OCI-LY1 (cell line): ENCODE data around the gene NEIL1.

ENCODE experiments used
- H2AFZ ChIP-seq: fragments of 200-600 bp; sonication (generic), shearing (Covaris generic); 2 replicates; pipeline ENCODE4 v1.6.0; 2014; ENCODE audit warnings: antibody characterized with exemption, mild to moderate bottlenecking, low read length
- H3F3A ChIP-seq: fragments of 200-600 bp; sonication (generic), shearing (Covaris generic); 2 replicates; pipeline ENCODE4 v1.6.0; 2014; ENCODE audit warnings: mild to moderate bottlenecking, antibody characterized with exemption, low read length, moderate library complexity; ENCODE audit not compliant: insufficient read depth
- H3K27ac ChIP-seq: fragments of 200-600 bp; sonication (generic); 2 replicates; pipeline ENCODE4 v1.5.1; 2014; ENCODE audit warnings: low read length, mixed run types, mild to moderate bottlenecking, low read depth; ENCODE audit not compliant: poor library complexity, severe bottlenecking
- H3K27me3 ChIP-seq: fragments of 200-600 bp; sonication (generic); 2 replicates; pipeline ENCODE4 v1.6.0; 2014; ENCODE audit warnings: antibody characterized with exemption, mild to moderate bottlenecking, low read length, moderate library complexity; ENCODE audit not compliant: insufficient read depth
- H3K36me3 ChIP-seq: fragments of 200-600 bp; sonication (generic); 2 replicates; pipeline ENCODE4 v1.6.1; 2014; ENCODE audit warnings: mild to moderate bottlenecking, antibody characterized with exemption, low read length, moderate library complexity, mixed read lengths; ENCODE audit not compliant: insufficient read depth
- H3K4me1 ChIP-seq: fragments of 200-600 bp; sonication (generic); 2 replicates; pipeline ENCODE4 v1.5.1; 2014; ENCODE audit warnings: mild to moderate bottlenecking, low read length, moderate library complexity; ENCODE audit not compliant: insufficient read depth, severe bottlenecking
- H3K4me2 ChIP-seq: fragments of 200-600 bp; sonication (generic), shearing (Covaris generic); 2 replicates; pipeline ENCODE4 v1.6.1; 2014; ENCODE audit warnings: low read length
- H3K4me3 ChIP-seq: fragments of 200-600 bp; sonication (generic); 2 replicates; pipeline ENCODE4 v1.5.1; 2014; ENCODE audit warnings: low read length, low read depth, mild to moderate bottlenecking, mixed read lengths; ENCODE audit not compliant: poor library complexity, severe bottlenecking
- H3K79me2 ChIP-seq: fragments of 200-600 bp; shearing (Covaris generic); 2 replicates; pipeline ENCODE4 v1.6.1; 2016; ENCODE audit warnings: mixed run types, low read length, mixed read lengths; ENCODE audit not compliant: insufficient read depth
- H3K9ac ChIP-seq: fragments of 200-600 bp; sonication (generic), shearing (Covaris generic); 2 replicates; pipeline ENCODE4 v1.6.1; 2014; ENCODE audit warnings: mild to moderate bottlenecking, low read length, mixed read lengths
- H3K9me2 ChIP-seq: fragments of 200-600 bp; sonication (generic), shearing (Covaris generic); 2 replicates; pipeline ENCODE4 v1.6.1; 2014; ENCODE audit warnings: low read depth, mild to moderate bottlenecking, low read length, mixed read lengths
- H3K9me3 ChIP-seq: fragments of 200-600 bp; shearing (Covaris generic); 2 replicates; pipeline ENCODE4 v1.6.1; 2014; ENCODE audit warnings: low read length, mixed read lengths
- H4K20me1 ChIP-seq: fragments of 200-600 bp; sonication (generic), shearing (Covaris generic); 2 replicates; pipeline ENCODE4 v1.6.0; 2016; ENCODE audit warnings: mild to moderate bottlenecking, low read length; ENCODE audit not compliant: insufficient read depth
- EZH2 ChIP-seq: fragments of 200-600 bp; sonication (generic), shearing (Covaris generic); IDR thresholded peaks from 2 replicates; pipeline ENCODE4 v1.8.0; 2017; ENCODE audit warnings: borderline replicate concordance, mixed run types, mild to moderate bottlenecking, antibody characterized with exemption, low read length, moderate library complexity, mixed read lengths
- TF ChIP-seq, protein P1 (sequence below): fragments of 200-600 bp; sonication (generic), shearing (Covaris generic); IDR thresholded peaks from 2 replicates; pipeline ENCODE4 v1.5.1; 2017; ENCODE audit warnings: mild to moderate bottlenecking, antibody characterized with exemption, low read length, moderate library complexity, mixed read lengths

Gene NEIL1

DNA sequence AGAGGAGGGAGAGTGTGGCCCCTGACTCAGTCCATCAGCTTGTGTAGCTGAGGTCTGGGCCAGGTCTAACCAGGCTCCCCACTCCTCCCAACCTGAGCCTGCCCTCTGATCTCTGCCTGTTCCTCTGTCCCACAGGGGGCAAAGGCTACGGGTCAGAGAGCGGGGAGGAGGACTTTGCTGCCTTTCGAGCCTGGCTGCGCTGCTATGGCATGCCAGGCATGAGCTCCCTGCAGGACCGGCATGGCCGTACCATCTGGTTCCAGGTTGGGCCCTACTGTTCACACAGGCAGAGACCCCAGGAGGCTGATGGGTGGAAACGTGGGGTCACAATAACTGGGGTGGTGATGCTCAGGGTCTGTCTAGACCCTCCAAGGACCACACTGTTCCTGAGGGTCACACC lies 6.8 kb downstream of the NEIL1 start:
- TF ChIP-seq, protein P1, sequence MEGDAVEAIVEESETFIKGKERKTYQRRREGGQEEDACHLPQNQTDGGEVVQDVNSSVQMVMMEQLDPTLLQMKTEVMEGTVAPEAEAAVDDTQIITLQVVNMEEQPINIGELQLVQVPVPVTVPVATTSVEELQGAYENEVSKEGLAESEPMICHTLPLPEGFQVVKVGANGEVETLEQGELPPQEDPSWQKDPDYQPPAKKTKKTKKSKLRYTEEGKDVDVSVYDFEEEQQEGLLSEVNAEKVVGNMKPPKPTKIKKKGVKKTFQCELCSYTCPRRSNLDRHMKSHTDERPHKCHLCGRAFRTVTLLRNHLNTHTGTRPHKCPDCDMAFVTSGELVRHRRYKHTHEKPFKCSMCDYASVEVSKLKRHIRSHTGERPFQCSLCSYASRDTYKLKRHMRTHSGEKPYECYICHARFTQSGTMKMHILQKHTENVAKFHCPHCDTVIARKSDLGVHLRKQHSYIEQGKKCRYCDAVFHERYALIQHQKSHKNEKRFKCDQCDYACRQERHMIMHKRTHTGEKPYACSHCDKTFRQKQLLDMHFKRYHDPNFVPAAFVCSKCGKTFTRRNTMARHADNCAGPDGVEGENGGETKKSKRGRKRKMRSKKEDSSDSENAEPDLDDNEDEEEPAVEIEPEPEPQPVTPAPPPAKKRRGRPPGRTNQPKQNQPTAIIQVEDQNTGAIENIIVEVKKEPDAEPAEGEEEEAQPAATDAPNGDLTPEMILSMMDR = no peak
- no peak for TF ChIP-seq EZH2
- Histone ChIP-seq H3K9me2 (no peaks in the 10 kb centered on the region), H3K36me3 (peaks cover 67% of the 10 kb centered on the region), H3K4me3 (no peak overlapping the region), H3K4me1 (peaks cover 17% of the 10 kb centered on the region), H3K9me3 (no peaks in the 10 kb centered on the region), H3K4me2 (no peak overlapping the region), H3F3A (no peaks in the 10 kb centered on the region), H3K9ac (no peak overlapping the region), H3K79me2 (no peaks in the 10 kb centered on the region), H3K27me3 (no peaks in the 10 kb centered on the region), H3K27ac (no peak overlapping the region), H2AFZ (no peak overlapping the region), H4K20me1 (no peaks in the 10 kb centered on the region)

DNA sequence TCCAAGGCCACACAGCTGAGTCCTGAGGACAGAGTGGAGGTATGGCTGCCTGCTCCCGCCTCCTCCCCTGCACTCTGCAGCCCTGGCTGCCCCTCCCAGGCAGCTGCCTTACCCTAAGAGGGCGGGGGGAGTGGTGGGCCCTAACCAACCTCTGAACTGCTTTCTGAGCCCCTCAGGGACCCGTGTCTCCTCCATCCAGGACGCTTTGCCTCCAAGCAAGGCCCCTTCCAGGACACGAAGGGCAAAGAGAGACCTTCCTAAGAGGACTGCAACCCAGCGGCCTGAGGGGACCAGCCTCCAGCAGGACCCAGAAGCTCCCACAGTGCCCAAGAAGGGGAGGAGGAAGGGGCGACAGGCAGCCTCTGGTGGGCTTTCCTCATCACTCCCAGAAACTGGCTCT lies 7.6 kb downstream of the NEIL1 start:
- TF ChIP-seq EZH2 = no peak
- TF ChIP-seq, protein P1 = no peak
- Histone ChIP-seq H3K9me3 (no peaks in the 10 kb centered on the region), H3K9ac (no peak overlapping the region), H3K27me3 (no peaks in the 10 kb centered on the region), H2AFZ (no peak overlapping the region), H4K20me1 (no peaks in the 10 kb centered on the region), H3K4me2 (no peak overlapping the region), H3K36me3 (peaks cover 59% of the 10 kb centered on the region), H3K27ac (no peak overlapping the region), H3K4me3 (no peak overlapping the region), H3K9me2 (no peaks in the 10 kb centered on the region), H3K79me2 (no peaks in the 10 kb centered on the region), H3F3A (no peaks in the 10 kb centered on the region), H3K4me1 (peaks cover 8% of the 10 kb centered on the region)

DNA sequence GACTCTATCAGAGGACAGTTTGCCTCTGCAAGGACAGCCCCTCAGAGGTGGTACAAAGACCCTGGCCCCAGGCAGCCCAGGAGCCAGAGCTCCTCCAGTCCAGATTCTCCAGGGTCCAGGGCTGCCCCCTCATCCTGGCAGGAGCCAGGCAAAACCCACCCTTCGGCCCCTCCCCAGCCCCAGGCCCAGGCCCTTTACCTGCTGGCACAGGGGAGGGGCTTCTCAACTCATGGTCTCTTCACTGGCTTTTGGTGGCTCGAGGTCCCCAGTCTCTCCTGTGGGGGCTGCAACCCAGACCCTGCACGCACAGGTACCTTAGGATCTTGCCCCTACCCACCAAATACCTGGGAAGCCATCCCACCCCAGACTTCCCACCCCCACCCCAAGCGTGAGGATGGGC lies 8.5 kb downstream of the NEIL1 start:
- no peak overlapping the region for H3K9ac ChIP-seq
- H4K20me1 ChIP-seq = no peaks in the 10 kb centered on the region
- no peaks in the 10 kb centered on the region for H3K79me2 ChIP-seq
- TF ChIP-seq, protein P1 = no peak
- no peak for TF ChIP-seq EZH2
- H3K9me2 ChIP-seq = no peaks in the 10 kb centered on the region
- H3K9me3 ChIP-seq = no peaks in the 10 kb centered on the region
- H3F3A ChIP-seq = no peaks in the 10 kb centered on the region
- H3K27me3 ChIP-seq = no peaks in the 10 kb centered on the region
- no peak overlapping the region for H3K4me3 ChIP-seq
- no peaks in the 10 kb centered on the region for H3K4me1 ChIP-seq
- no peak overlapping the region for H2AFZ ChIP-seq
- no peak overlapping the region for H3K27ac ChIP-seq
- peaks cover 50% of the 10 kb centered on the region for H3K36me3 ChIP-seq
- no peak overlapping the region for H3K4me2 ChIP-seq
